GM20000 (cell line): ENCODE results near the gene PRG3.

Source experiments
- DNase-seq: peaks from one replicate; pipeline ENCODE4 v3.0.0; 2012; ENCODE audit warnings: low spot score
- TF ChIP-seq, protein P1 (sequence below): IDR thresholded peaks from 2 replicates; pipeline ENCODE4 v1.5.1; 2012; ENCODE audit warnings: mild to moderate bottlenecking, control low read depth; ENCODE audit errors: extremely low read depth, missing control alignments

Gene PRG3

DNA sequence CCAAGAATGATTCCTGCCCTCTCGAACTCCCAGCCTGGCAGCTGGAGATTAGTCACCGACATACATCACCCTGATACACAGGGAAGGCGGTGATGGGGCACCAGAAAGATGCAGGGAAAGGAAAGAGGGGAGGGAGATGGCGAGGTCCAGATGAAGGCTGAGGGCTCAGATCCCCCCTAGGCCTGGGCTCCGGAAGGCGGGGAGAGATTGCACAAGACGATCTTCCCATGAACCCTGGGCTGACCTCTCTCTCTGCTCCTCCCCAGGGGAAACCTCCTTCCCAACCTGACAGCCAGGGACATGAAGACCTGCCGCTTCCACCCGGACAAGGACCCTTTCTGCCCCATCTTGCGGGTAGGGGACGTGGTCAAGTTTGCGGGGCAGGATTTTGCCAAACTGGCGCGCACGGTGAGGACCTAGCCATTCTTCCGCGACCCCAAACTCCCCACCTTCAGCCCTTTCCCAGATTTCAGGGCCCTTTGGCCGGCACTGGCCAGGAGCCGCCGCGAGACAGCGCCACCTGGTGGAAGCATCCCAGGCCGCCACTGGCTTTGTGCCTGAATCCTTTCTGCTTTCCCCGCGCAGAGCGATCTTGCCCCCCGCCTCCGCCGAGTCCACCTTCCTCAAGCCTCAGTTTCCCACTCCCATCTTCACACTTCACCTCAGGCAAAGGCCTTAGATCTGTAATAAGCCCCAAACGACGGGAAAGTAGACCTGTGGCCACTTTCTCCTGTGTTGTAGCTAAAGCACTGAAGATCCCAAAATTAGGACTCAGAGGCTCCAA lies 31.3 kb downstream of the PRG3 start:
- TF ChIP-seq, protein P1, sequence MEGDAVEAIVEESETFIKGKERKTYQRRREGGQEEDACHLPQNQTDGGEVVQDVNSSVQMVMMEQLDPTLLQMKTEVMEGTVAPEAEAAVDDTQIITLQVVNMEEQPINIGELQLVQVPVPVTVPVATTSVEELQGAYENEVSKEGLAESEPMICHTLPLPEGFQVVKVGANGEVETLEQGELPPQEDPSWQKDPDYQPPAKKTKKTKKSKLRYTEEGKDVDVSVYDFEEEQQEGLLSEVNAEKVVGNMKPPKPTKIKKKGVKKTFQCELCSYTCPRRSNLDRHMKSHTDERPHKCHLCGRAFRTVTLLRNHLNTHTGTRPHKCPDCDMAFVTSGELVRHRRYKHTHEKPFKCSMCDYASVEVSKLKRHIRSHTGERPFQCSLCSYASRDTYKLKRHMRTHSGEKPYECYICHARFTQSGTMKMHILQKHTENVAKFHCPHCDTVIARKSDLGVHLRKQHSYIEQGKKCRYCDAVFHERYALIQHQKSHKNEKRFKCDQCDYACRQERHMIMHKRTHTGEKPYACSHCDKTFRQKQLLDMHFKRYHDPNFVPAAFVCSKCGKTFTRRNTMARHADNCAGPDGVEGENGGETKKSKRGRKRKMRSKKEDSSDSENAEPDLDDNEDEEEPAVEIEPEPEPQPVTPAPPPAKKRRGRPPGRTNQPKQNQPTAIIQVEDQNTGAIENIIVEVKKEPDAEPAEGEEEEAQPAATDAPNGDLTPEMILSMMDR, result peak; percentile 89
- peak; percentile 75 for DNase-seq

GRCh38 chr11:57348636-57349313 lies 32.2 kb downstream of the PRG3 start:
- no peak for DNase-seq
- TF ChIP-seq, protein P1, result no peak

- TF ChIP-seq, protein P1, result no peak
These were observed 32.9 kb downstream of the PRG3 start for GRCh38 chr11:57348052-57348451.

GRCh38 chr11:57347336-57347735 lies 33.6 kb downstream of the PRG3 start:
- DNase-seq, result no peak
- TF ChIP-seq, protein P1, result no peak

More at GRCh38 chr11:57348052-57348451, 32.9 kb downstream of the PRG3 start:
- DNase-seq, result no peak

DNA sequence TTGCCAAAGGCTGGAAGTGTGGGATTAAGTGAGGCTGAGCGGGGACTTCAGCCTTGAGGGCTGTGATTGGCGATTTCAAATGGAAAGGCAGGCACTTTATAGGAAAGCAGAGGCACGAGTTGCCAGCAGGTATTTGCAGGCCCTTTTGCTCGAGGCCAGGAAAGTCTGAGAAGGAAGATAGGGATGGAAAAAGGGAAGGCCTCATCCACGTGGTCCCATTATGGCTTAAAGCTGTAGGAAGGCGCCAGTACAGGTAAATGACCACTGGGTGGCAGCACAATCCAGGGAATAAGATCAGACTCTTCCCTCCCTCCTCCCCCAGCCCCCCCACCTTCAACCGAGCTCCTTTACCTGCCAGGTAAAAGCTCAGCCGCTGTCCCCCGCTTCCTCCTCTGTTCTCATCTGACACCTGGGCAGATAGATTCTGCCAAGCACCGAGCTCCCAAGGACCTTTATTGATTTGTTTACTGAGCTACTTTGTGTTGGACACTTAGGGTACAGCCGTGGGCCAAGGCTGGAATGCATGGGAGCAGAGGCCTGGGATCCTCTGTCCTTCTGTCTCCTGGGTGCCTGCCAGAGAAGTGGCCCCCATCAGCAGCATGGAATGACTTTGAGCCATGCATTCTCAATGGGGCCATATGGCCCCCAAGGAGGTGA lies 35.3 kb downstream of the PRG3 start:
- TF ChIP-seq, protein P1, result peak; percentile 76
- peak; percentile 81 for DNase-seq

DNA sequence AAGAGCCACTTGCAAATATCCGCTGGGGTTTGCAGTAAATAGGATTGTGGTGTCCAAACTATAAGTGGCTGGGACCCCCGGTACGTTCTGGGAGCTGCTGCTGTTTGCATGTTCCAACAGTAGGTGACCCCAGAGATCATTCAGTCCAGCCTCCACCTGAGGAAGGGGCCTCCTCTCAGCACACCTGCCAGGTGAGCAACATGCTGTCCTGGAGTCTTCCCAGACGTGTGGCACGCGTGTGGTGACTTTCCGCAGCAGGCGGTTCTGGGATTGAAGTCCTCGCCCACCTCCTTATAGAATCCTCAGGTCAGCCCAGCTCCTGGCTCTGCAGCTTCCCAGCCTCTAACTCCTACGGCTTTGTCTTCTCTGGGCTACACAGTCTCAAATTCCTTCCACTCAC lies 36.1 kb downstream of the PRG3 start:
- DNase-seq, result no peak
- TF ChIP-seq, protein P1, result no peak

GRCh38 chr11:57343825-57344224 lies 37.1 kb downstream of the PRG3 start:
- TF ChIP-seq, protein P1, result no peak

More at GRCh38 chr11:57343825-57344224, 37.1 kb downstream of the PRG3 start:
- DNase-seq, result no peak
